ENCODE results near the gene AGBL5. TPM values are rescaled to one million over a fixed set of nuclear protein-coding genes. Genes with fewer than 3 reads are reported as not detected.
A peak's percentile ranks its signal among the peaks of the same experiment; 100 is the strongest.

AGBL5 gene
- total and polyA plus RNA-seq, 2 of the 13 experiments (the other 11 are each of a cell fraction or from before 2014, with no cell fraction given): 55.9 to 73.3 TPM

GRCh38 chr2:27032495-27033252 is 18.8 kb upstream of the AGBL5 start, which contains the start of gene TMEM214 (continued):
- TF ChIP-seq AKNA (CRISPR knock-in tag; IDR thresholded peaks at IDR 0.05; ENCODE audit: borderline replicate concordance): no peak
- TF ChIP-seq ZNF563 (CRISPR knock-in tag; IDR thresholded peaks at IDR 0.05): 0 out of 2 replicates have a peak, but pooled peaks have one; percentile 58
- TF ChIP-seq ZNF768 (CRISPR knock-in tag; IDR thresholded peaks at IDR 0.05): peak; percentile 66
- peak; percentile 63; the same call in 1 of the 2 replicates for TF ChIP-seq ZNF792 (CRISPR knock-in tag; IDR thresholded peaks at IDR 0.05)
- TF ChIP-seq ZNF276 (CRISPR knock-in tag; IDR thresholded peaks at IDR 0.05; ENCODE audit: low read depth): peak; percentile 68; the same call in 1 of the 2 replicates
- TF ChIP-seq PHF5A (CRISPR knock-in tag; IDR thresholded peaks at IDR 0.05; ENCODE audit: low read depth, unreplicated experiment): no peak
- TF ChIP-seq PRDM15 (CRISPR knock-in tag; IDR thresholded peaks at IDR 0.05): peak; percentile 17; the same call in 1 of the 2 replicates
- peak; percentile 83; the same call in 1 of the 2 replicates for TF ChIP-seq KAT2B (IDR thresholded peaks at IDR 0.05; ENCODE audit: borderline replicate concordance, low read depth, low read length)
- peak; percentile 82; the same call in 1 of the 2 replicates for TF ChIP-seq REPIN1 (CRISPR knock-in tag; IDR thresholded peaks at IDR 0.05; ENCODE audit: borderline replicate concordance, low read depth)
- no peak for TF ChIP-seq GZF1 (CRISPR knock-in tag; IDR thresholded peaks at IDR 0.05)
- TF ChIP-seq CREBL2 (CRISPR knock-in tag; IDR thresholded peaks at IDR 0.05; ENCODE audit: borderline replicate concordance): peak; percentile 42; the same call in 1 of the 2 replicates
- TF ChIP-seq ZBTB42 (CRISPR knock-in tag; IDR thresholded peaks at IDR 0.05): no peak; the same call in 1 of the 2 replicates
- TF ChIP-seq MAFG (CRISPR knock-in tag; IDR thresholded peaks at IDR 0.05): no peak
- TF ChIP-seq ELF4 (CRISPR knock-in tag; IDR thresholded peaks at IDR 0.05; ENCODE audit: borderline replicate concordance): peak; percentile 24; the same call in 1 of the 2 replicates
- TF ChIP-seq ADNP (CRISPR knock-in tag; IDR thresholded peaks at IDR 0.05): no peak
- no peak for TF ChIP-seq ELK4 (CRISPR knock-in tag; IDR thresholded peaks at IDR 0.05; ENCODE audit: borderline replicate concordance)

Data from HepG2 (cell line).